PFSK-1 (cell line): ENCODE measurements around the gene WDFY3.

ENCODE experiments used
- FOXP2 ChIP-seq: optimal IDR thresholded peaks from 2 replicates; pipeline ENCODE3; 2011; ENCODE audit warnings: borderline replicate concordance, control low read depth, inconsistent platforms; ENCODE audit not compliant: insufficient read depth; ENCODE audit errors: extremely low read length, extremely low read depth
- POLR2AphosphoS5 ChIP-seq: IDR thresholded peaks from 2 replicates; pipeline ENCODE4 v1.6.1; 2012; ENCODE audit warnings: low read depth, mild to moderate bottlenecking, control low read depth, low read length, moderate library complexity
- REST ChIP-seq, 2 experiments: IDR thresholded peaks; 2 replicates each; pipeline versions ENCODE4 v1.6.1 to v1.8.0; 2011 to 2012; ENCODE audit warnings: low read depth in 2 of 2, low read length in 2 of 2, control low read depth in 1 of 2, inconsistent platforms in 1 of 2, mild to moderate bottlenecking in 1 of 2, moderate library complexity in 1 of 2; ENCODE audit not compliant: insufficient read depth in 1 of 2
- SIN3A ChIP-seq: IDR thresholded peaks from 2 replicates; pipeline ENCODE4 v1.6.1; 2012; ENCODE audit warnings: mild to moderate bottlenecking, low read length, moderate library complexity, borderline replicate concordance; ENCODE audit not compliant: insufficient read depth

GRCh38 chr4:84622959-84623358 is 343.5 kb downstream of the WDFY3 start:
- TF ChIP-seq FOXP2, result no peak
- no peak for TF ChIP-seq POLR2AphosphoS5
- no peak for TF ChIP-seq REST (IDR thresholded peaks at IDR 0.05; ENCODE audit: insufficient read depth in 1 of 2, low read depth in 2 of 2, low read length in 2 of 2)
- no peak for TF ChIP-seq SIN3A
